NCI-H510A treated with DMSO at 0.1 percent for 48 hours (cell line): ENCODE data around the gene KHDC4.

Experiments used
- DNase-seq: peaks from one replicate; lab custom pipeline; 2025; lab: John Stamatoyannopoulos, UW

The KHDC4 gene

DNA sequence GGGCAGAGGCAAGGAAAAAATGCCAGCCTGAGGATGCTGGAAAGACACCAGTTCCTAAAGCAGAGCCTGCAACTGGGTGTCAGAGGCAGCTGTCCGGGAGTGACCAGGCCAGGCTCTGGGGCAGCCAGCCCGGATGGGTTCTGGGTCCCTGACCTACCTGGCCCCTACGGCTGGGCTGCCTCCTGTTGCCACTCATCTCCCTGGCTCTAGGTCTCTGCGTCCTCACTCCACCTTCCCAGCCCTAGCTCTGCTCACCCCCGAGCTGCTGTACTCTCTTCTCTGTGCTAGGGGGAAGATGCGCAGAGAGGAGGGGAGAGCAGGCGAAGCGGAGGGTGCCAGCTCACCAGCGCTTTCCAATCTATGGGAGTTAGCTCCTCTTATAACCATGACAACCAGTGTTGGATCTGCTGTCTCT is 35.2 kb upstream of the KHDC4 start:
- no peak for DNase-seq

DNA sequence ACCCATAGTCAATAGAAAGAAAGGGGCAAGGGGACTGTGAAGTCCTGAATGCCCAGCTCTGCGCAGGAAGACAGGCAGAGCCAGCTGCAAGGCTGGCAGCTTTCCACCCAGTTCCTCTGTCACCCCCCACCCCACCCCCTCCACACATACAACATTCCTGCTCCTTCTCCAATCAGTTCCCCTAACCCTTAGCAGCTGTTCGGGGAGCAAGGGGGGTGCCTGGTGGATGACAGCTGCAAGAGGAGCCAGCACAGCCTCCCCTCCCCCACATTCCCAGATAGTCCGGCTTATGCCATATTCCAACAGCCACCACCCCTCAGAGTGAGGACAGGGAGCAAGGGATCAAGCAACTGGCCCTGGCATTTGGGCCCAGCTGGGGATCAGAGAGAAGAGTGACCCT is 34.5 kb upstream of the KHDC4 start:
- no peak for DNase-seq

DNA sequence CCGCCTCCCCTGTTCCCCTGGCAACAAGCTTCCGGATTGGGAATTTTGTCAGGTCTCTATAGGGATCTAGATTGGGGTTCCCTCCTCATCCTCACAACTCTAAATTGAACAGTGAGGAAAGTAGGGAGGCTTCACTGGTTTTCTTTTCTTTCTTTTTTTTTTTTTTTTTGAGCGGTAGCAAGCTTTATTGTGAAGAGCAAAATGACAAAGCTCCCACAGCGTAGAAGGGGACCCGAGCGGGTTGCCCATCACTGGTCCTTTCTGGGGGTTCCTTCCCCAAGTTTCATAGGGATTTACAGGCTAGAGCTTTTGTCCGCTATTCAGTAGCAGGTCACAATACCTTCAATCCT is 33.8 kb upstream of the KHDC4 start:
- DNase-seq, result no peak

DNA sequence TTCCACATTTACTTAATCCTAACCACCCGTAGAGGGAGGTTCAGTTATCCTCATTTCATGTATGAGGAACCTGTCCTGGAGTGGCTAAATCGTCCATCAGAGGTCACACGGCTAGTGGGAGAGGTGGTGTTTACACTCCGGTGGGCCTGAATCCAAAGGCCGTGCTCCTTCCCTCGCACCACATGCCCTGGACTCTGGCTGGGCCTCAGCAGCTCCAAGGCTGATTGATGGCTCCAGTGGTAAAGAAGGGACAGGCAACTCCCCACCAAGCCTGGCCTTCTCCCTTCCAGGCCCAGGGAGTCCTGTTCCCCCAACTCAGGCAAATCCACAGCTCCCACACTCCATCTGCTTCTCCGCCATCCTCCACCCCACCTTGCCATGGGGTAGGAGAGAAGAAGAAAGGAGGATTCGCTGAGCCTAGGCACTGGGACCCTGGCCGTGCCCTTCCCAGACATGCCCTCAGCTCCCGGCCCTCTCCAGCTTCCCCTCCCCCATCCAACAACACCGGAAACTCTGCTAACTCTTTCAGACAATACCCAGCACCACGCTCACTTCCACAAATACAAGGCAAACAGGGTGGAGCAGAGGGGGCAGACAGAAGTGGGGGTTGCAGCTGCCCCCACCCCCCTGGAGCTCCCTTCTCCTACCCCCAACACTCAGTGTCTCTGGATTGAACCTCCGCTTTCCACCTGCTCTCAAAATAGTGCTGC is 33.3 kb upstream of the KHDC4 start:
- DNase-seq, result peak; percentile 46

DNA sequence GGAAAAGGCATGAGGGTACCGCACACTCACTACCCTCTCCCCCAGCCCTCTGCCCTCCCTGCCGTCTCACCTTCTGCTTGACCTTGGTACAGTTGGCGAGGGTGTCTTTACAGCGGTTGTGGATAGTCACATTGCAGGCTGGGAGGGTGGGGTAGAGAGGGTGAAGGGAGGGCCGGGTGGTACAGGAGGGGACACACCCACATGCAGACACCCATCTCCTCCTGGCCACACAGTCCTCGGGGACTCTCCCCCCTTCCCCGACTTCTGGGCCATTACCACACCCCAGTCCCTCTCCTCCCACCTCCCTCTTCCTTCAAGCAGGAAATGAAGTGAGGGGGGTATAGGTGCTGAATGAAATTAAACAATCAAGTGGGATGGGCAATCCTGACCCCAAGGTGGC is 32.5 kb upstream of the KHDC4 start:
- no peak for DNase-seq

DNA sequence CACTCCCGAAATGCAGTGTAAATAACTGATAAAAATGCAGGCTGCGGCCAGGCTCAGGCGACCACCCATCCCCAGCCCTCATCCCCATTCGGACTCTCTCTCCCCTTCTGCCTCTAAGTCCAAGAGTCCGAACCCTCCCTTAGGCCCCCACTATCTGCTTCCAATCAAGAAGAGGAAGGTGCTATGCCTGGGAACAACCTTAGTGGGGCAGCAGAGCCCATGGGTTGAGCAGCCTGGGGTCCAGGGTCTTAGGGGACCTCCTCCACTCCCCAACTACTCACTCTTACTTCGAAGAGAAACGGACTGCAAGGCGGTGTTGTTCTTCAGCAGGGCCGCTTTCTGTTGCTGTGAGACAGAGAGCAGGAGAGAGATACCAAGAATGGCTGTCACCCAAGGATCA is 31.9 kb upstream of the KHDC4 start:
- no peak for DNase-seq

DNA sequence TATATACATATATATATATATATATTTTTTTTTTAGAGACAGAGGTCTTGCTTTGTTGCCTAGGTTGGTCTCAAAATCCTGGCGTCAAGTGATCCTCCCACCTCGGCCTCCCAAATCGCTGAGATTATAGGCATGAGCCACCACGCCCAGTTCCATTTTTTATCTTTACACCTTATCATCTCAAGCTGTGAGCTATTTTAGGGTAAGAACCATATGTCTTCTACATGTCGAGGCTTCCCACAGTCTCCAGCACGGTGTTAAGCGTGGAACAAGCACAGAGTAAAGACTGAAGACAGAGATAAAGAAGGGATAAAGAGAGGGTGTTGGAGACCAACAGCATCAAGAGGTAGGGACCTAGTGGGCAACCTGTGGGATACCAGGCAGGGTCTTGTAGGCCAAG is 30.0 kb upstream of the KHDC4 start:
- no peak for DNase-seq

DNA sequence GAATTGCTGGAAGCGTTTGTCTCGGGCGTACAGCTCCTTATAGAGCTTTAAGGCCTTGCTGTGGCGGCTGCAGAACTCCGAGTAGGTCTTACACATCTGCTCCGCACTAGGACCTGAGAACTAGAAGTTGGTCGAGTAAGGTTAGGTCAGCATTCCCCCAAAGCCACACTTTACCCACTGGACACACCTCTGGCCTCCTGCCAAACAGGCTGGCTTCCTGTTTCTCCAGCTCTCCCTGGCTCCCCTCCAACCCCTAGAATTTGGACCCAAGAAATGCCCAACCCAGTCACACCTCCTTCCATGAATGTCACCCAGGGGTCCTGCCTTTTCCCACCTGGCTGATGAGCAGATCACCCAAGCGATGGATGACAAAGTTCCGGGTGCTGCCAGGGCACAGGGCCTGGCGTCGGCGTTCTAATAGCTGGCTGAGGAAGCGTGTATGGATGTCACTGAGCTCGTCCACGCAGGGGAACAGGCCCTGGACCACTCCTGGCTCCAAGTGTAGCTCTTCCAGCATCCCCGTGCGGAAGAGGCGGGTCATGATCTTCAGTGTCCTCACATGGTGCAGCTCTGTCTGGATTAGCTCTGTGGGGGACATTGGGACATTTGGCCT is 28.5 kb upstream of the KHDC4 start:
- no peak for DNase-seq

DNA sequence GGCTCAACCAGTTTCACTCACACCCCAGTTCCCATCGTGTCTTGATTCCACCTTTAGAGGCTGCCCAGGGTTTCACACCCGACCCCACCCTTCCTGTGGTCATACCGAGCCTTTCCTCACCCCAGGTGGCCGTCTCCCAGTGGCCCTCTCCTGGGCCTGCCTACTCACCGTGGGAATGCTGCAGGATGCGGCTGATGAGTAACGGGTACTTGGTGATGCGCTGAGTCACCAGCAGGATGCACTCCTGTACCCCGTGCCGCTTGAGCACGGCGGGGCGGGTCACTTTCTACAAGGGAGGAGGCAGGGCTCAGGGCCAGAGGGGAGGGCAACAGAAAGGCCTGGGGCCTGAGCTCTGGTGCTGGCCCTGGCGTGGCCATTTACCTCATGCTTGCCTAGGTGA is 27.7 kb upstream of the KHDC4 start:
- no peak for DNase-seq

DNA sequence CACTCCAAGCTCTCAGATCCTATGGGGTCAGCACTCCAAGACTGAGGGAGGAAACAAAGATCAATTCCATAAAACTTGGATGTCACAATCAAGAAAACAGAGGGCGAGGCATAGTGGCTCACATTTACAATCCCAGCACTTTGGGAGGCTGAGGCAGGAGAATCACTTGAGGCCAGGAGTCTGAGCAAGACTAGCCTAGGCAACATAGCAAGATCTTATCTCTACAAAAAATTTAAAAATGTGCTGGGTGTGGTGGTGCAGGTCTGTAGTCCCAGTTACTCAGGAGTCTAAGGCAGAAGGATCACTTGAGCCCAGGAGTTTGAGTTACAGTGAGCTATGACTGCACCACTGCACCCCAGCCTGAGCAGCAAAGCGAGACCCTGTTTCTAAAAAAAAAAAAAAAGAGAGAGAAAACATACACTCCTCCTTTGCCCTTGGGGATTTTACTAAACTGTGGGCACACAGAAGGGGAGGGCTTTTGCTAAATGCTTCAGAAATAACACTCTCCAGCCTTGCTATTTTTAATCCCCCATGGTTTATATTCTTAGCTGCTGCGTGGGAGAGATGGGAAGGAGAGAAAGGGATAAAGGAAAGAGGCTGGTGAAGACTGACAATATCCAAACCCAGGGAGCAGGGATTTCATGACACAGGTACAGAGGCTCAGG is 26.0 kb upstream of the KHDC4 start:
- no peak for DNase-seq

DNA sequence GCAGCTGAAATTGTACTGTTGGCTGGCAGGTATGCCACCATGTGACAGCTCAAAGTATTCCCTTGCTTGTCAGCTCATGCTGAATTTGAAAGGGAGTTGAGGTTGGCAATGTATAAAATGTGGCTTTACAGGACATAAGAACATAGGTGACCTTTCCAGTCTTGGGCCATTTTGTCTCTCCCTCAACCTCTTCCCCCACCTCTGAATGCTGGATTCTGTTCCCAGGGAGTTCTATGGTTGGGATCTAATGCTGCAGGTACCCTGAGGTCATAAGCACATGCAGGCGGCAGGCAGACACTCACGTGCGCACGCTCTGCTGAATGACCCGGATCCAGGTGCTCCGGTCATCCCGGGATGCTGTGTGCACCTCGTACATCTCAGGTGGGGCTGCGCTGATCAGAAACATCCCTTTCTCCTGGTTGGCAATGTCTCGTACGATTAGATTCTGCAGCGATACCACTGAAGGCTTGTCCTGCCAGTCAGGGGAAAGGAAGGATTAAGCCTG is 23.2 kb upstream of the KHDC4 start:
- DNase-seq, result no peak

DNA sequence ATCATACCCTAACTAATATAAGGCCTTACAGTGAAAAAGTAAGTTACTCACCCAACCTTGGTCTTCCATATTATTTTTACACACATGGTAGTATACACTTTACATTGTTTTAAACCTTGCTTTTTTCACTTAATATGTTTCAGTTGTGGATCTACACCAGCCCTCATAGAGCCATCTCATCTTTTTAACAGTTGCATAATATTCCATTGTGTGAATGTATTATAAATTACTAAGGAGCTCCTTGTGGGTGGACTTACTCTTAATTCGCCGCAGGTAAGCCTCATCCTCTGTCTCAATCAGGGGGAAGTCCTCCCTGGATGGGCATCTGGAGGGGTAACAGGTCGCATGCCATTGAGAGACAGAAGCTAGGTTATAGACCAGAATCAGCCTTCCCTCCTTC is 20.4 kb upstream of the KHDC4 start:
- no peak for DNase-seq

DNA sequence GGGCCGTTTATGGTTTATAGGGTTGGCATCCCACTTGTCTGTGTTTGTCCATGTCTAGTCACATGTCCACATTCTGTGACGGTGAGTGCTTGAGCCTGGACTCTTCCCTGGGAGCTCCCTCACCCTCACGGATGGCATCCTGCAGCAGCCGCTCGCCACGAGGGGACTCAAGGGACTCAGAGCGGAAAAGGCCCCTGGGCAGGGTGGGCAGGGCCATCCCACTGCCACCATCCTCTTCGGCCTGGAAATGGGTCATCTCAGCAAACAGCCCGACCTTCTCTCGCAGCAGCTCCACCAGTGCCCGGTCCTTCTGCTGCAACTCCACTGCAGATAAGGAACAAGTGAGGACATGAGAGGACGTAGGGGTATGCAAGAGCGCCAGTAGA is 18.3 kb upstream of the KHDC4 start:
- peak; percentile 17 for DNase-seq

DNA sequence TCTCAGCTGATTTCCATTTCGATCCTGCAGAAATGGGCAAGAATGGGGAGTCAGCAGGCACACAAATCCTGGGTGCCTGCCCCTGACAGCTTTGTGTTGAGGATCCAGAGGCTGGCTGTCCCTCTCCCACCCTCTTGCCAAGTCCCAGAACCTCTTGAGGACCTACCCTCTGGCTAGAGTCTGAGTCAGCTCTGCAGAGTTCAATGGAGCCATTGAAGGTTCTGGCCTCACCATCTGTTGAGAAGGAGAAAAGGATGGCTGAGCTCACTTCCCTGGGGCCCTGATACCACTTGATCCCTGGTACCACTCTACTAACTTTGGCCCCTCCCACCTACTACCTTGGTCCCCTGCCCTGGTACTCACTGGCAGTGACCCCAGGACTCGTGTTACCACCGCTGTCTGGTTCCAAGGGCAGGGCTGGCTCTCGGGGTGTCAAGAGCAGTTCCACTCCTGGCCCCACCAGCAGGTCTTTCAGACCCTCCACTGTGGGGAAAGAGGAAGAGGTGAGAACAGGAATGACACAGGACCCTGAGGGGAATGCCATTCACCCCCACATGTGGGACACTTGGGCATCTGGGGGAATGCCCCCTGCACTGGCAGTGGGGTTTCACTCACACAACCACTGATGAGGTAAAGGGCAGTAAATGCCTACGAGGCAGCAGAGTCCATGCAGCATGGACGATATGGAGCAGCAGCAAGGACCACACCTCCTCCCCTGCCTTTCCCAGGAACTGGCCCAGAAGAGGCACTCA is 17.7 kb upstream of the KHDC4 start:
- no peak for DNase-seq

DNA sequence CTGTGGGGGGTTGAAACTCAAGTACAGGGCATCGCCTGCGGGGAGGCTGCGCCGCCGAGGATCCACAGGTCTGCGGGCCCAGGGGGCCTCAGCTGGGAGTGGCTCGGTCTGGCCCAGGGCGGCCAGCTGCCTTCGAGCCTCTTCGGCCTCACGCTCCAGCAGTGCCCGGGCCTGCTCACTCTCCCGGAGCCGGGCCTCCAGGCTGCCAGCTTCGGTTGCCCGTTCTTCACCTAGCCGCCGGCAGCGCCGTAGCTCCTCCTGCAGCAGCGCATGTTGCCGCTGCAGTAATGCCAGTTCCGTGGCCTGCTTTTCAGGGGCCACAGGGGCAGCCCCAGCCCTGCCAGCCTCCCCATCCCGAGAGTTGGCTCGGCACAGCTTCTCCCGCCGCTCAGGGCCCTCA is 16.6 kb upstream of the KHDC4 start:
- DNase-seq, result no peak

DNA sequence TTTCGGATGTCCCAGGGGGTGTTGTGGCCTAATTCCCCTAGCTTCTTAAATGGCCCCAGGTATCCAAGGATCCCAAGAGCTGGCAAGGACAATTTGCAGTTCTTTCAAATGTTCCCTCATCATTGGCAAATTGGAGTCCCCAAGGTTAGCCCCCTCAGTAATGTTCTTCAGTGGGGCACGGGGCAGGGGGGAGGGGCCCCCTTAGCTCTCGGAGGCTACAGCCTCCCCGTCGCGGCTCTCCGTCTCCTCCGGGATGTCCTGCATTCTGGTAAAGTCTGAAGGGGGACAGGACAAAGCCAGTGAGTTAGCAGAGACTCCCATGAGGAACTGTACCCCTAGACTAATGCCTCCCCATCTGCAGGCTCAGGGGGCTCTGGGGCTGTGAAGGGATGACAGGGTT is 13.5 kb upstream of the KHDC4 start:
- no peak for DNase-seq

DNA sequence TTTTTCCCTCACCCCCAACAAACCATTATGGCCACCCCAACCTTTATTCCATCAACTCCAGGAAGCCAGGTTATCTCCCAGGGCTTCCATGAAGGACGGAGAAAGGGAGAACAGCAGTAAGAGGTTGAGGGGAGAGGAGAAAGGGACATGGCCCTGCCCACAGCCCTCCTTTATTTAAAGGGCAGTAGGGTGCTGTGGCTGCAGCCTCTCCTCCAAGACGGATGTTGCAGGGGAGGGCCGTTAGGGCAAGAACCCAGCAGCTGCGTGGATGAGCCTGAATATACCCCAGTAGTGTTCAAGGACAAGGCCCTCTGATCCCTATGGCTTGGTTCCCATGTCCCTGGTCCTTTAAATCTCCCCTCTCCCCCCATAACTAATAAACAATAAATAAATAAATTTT is 13.1 kb upstream of the KHDC4 start:
- DNase-seq, result no peak

DNA sequence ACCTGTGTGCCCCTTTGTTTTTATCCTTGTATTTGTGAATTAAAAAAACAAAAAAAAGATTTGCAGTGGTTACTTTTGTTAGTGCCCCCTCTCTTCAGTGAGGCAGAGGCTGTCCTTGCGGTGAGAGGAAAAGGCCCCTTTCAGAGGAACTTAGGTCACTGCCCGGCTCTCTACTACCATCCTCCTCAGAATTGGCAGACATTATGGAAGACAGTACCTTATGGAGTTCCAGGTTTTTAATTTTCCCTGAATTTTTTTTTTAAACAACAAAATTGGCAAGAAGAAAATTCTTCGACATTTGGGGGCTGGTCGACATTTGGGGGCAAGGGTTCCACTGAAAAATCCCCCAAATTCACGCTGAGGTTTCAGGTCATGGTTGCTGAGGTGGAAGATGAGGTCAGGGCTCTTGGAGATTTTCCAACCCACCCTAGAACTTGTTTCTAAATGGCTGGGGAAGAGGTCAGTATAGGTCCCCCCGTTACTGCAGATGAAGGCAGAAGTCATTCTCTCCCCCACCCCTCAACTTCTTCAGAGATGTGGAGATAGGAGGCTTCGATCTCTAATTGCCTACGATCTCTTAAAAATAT is 12.5 kb upstream of the KHDC4 start:
- no peak for DNase-seq

DNA sequence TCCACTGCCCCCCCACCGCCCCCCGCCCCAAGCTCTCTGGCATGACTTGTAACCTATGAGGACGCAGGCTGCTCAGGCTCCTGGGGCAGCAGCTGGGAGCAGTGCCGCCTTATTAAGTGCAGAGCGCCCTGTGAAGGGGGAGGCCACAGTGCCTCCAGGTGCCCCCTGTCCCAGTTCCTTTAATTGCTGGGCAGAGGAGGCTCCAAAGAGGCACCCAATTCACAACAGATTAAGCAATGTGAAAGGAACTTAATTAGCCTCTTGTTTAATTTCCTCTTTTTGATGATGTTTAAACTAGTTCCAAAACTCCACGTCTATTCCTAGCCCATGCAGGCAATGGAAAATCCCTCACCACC is 10.2 kb upstream of the KHDC4 start:
- DNase-seq, result peak; percentile 88

DNA sequence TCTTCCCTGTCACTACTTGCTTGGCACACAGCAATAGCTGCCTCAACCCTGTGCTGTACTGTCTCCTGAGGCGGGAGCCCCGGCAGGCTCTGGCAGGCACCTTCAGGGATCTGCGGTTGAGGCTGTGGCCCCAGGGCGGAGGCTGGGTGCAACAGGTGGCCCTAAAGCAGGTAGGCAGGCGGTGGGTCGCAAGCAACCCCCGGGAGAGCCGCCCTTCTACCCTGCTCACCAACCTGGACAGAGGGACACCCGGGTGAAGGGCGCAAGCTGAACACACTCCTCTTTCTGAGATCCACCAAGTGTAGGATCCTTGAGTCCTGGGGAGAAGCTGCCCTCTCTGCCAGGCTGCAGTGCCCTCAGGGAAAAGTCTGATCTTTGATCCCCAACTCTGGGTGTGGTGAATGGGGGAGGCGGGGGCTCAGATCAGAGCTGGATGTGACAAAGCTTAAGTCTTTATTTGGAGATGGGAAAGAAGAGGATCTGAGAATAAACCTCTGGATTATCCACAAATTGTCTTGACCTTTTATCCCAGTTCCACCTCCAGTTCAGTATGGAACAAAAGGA is 8.4 kb upstream of the KHDC4 start:
- no peak for DNase-seq

DNA sequence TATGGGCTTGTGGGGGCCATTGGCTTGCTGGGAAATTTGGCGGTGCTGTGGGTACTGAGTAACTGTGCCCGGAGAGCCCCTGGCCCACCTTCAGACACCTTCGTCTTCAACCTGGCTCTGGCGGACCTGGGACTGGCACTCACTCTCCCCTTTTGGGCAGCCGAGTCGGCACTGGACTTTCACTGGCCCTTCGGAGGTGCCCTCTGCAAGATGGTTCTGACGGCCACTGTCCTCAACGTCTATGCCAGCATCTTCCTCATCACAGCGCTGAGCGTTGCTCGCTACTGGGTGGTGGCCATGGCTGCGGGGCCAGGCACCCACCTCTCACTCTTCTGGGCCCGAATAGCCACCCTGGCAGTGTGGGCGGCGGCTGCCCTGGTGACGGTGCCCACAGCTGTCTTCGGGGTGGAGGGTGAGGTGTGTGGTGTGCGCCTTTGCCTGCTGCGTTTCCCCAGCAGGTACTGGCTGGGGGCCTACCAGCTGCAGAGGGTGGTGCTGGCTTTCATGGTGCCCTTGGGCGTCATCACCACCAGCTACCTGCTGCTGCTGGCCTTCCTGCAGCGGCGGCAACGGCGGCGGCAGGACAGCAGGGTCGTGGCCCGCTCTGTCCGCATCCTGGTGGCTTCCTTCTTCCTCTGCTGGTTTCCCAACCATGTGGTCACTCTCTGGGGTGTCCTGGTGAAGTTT is 7.8 kb upstream of the KHDC4 start:
- DNase-seq, result no peak
